Activated CD8-positive, alpha-beta memory T cell treated with anti-CD3 and anti-CD28 coated beads for 4 hours (primary cell): ENCODE data around the gene SLC39A11.

Experiments
- DNase-seq, 2 donors: peaks; one replicate each; pipeline ENCODE4 v3.0.0-alpha.2; 2020; ENCODE audit warnings: low read depth in 2 of 2

The SLC39A11 gene

DNA sequence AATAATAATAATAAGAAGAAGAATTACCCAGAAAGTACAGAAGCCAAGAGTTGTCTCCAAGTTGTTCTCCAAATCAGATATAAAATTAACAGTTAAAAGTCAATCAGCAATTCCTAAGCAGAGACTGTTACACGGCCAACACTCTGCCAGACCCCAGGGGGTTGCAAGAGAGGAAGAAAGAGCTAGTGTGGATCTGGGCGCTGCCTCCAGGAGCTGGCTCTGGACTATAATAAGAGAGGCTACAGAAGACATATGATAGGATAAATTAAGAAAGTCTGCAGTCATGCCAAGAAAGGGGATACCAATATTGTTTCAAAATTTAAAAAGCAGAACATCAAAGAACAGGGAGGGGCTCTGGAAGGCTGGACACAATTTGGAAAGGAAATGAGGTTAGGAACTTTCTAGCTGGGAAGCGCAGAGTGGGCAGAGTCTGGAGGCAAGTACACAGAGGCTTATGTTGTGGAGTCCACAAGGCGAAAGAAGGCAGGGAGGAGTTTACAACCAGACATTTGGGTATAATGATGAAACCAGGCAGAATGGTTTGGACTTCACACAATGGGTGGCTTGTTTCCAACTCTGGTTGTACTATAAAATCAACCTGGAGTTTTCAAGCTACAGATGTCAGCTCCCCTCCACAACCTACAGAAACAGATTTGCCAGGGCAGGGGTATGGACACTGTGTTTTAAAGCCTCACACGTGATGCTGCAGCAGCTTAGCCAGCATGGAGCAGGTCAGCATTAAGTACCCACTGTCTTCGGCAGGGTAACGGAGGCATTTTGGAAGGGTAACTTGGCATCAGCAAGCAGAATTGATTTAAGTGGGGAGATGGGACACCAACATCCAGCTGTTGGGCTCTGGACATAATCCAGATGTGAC lies 49.4 kb downstream of the SLC39A11 start:
- DNase-seq: no peak

DNA sequence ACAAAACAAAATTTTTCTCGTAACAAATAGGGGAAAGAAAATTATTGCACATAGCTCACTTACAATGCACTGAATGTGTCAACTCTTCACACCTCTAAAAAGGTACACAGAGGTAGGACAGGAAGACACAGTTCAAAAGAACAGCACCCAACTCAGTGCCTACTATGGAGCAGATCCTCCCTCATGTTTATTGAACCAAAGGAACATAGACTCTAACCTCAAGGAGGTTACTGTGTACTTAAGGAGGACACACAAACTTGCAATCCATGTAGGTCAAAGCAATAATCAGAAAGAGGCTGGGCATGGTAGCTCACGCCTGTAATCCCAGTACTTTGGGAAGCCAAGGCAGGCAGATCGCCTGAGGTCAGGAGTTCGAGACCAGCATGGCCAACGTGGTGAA lies 50.3 kb downstream of the SLC39A11 start:
- no peak for DNase-seq

DNA sequence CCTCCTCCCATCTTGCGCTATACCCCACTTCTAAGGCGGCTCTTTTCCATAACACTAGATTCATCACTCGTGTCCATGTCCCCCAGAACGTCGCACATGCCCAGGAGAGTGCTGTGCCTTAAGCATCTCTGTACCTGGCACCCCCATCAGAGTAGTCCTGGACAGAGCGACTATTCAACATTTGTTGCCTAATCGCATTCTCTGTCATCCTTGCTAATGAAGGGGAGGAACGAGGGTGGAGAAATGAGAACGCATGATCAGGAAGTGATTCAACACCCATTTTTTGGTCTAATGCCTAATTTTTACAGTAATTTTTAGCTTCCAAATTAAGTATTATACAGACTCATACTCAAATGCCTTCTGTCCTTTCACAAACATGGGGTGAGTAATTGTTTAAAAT lies 53.2 kb downstream of the SLC39A11 start:
- no peak for DNase-seq

DNA sequence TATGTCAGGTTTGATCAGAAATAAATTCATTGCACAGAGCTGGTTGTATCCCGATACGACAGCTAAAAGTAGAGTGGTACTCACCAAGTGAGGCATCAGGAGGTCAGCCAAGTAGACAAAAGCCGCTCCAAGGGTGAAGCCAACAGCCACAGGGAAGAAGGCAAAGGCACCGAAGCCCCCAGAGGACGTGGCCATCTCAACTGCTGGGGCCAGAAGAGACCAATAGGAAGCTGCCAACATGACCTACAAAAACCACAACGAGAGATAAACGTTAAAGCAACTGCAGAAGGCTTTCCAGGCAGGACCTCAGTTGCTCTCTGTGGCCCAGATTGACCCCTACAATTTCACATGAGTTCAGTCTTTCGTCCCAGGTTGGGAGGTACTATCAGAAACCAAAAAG lies 61.0 kb downstream of the SLC39A11 start:
- no peak for DNase-seq

- no peak for DNase-seq
Measured at GRCh38 chr17:73030995-73031394, 61.5 kb downstream of the SLC39A11 start.

- no peak for DNase-seq
Measured at GRCh38 chr17:73030501-73030921, 62.0 kb downstream of the SLC39A11 start.

DNA sequence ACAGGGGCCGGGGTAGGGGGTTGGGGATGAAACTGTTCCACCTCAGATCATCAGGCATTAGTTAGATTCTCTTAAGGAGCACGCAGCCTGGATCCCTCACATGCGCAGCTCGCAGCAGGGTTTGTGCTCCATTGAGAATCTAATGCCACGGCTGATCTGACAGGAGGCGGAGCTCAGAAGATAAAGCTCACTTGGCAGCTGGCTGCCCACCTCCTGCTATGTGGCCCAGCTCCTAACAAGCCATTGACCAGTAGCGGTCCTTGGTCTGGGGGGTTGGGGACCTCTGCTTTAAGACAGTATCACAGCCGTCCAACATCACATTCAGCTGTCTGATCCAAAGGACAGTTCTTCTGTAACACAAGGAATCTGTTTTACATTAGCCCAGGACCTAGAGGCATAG lies 62.5 kb downstream of the SLC39A11 start:
- no peak for DNase-seq

GRCh38 chr17:73029021-73029420 lies 63.5 kb downstream of the SLC39A11 start:
- DNase-seq: no peak

- DNase-seq: no peak
Measured at GRCh38 chr17:73028299-73028755, 64.2 kb downstream of the SLC39A11 start.

- no peak for DNase-seq
Measured at GRCh38 chr17:73027130-73027741, 65.3 kb downstream of the SLC39A11 start.

DNA sequence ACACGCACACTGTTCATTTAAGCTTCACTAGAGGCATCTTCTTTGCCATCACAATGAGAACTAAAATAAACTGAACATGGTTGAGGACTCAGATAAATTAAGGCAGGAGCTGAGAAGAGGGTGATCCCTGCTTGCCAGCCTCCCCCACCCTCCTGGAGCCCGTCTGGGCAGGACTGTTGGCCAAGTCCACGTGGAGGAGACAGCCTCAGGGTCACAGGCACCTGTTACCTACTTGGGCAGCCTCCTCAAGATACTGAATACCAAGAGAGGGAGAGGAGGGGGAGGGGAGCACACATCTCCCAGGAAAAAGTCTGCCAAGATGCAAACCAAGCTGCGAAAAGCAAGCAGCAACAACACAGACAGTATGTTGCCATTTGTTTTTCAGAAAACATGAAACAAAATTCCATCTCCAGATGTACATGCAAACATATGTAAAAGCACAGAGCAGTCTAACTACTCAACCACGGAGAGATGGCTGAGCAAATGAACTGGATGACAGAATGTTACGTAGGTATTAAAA lies 67.4 kb downstream of the SLC39A11 start:
- DNase-seq: no peak

GRCh38 chr17:73023759-73024158 lies 68.7 kb downstream of the SLC39A11 start:
- DNase-seq: no peak

GRCh38 chr17:73022694-73023093 lies 69.8 kb downstream of the SLC39A11 start:
- no peak for DNase-seq

DNA sequence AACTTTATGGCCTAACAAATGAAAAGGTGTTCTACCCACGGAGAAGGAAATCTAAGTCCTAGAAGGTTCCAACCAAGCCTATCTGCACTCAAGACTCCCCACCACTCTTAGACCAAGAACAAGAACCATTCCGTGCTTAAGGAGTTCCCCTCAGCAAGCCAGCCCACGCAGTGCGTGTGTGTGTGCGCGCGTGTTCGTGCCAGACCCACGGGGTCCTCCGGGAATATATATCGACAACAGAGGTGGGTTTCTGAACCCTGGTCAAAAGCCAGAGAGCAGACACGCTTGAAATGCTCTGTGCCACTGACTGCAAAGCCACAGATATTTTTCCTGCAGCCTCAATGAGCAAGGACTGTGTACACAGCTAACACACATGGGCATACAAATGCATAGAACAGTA lies 70.7 kb downstream of the SLC39A11 start:
- no peak for DNase-seq

DNA sequence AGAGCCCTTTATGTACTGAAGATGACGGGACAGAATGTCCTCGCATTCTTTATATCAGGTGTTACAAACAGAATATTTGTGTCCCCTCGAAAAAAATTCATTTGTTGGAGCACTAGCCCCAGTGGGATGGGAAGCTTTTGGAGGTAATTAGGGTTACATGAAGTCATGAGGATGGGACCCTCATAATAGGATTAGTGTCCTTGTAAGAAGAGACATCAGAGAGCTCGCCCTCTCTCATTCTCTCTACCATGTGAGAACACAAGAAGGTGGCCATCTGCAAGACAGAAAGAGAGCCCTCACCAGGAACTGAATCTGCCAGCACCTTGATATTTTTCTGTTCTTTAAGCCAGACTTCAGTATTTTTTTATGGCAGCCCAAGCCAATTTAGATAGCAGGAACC lies 72.4 kb downstream of the SLC39A11 start:
- DNase-seq: no peak

- no peak for DNase-seq
Measured at GRCh38 chr17:73018599-73018998, 73.9 kb downstream of the SLC39A11 start.

GRCh38 chr17:73017658-73018057 lies 74.8 kb downstream of the SLC39A11 start:
- DNase-seq: no peak

DNA sequence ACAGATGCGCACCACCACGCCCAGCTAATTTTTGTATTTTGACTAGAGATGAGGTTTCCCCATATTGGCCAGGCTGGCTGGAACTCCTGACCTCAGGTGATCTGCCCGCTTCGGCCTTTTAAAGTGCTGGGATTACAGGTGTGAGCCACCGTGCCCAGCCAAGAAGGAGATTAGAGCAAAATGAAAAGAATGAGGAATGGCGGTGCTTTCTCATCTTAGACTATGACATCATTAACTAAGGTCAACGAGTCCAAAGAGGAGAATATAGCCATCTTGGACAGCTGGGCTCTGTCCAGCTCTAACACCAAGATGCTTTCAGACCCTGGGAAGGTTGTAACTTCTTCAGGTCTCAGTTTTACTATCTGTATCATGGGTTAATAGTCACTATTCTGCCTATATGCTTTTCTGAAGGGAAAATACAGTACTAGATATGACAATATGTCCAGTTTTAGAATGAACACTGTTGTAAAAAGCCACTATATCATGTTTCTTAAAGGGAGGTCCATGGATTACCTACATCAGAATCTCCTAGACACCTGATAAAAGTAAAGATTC lies 76.7 kb downstream of the SLC39A11 start:
- DNase-seq: no peak

GRCh38 chr17:73013816-73014663 lies 78.4 kb downstream of the SLC39A11 start:
- DNase-seq: no peak

GRCh38 chr17:73013301-73013700 lies 79.2 kb downstream of the SLC39A11 start:
- DNase-seq: no peak

DNA sequence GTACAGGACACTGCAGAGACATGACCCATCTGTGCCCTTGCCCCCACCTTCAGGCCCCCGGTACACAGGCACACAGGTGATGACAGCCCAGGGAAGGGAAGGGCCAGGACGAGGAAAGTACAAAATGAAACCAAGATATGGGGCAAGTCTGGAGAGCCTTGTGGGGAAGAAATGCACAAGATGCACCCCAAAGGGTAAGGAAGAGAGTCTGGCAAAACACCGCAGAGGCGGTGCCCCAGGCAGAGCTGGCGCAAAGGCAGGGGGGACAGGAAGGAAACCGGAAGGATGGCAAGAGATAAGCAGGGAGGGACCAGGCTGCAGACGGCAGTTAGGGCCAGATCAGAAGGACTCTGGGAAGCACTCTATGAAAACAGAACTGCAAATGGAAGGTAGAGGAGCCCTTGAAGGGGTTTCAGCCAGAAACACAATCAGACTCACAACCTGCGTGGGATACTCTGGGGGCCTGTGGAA lies 81.4 kb downstream of the SLC39A11 start:
- DNase-seq: no peak

GRCh38 chr17:73010414-73010813 lies 82.1 kb downstream of the SLC39A11 start:
- DNase-seq: no peak
